HepG2 (cell line): ENCODE data around the gene CFAP70. TPM values are rescaled to one million over a fixed set of nuclear protein-coding genes. Genes with fewer than 3 reads are reported as not detected.
A peak's percentile ranks its signal among the peaks of the same experiment; 100 is the strongest.

ENCODE experiments used
- ARHGAP35 ChIP-seq: sonication (generic); formaldehyde crosslinking; IDR thresholded peaks from 2 replicates; pipeline ENCODE4 v1.9.0; 2022; ENCODE audit warnings: mild to moderate bottlenecking, inconsistent platforms, moderate library complexity, missing genetic modification reagents, borderline replicate concordance
- FOXK2 ChIP-seq: fragments of 450-650 bp; IDR thresholded peaks from 2 replicates; pipeline ENCODE4 v1.6.1; 2016
- GABPB1 ChIP-seq: IDR thresholded peaks from 2 replicates; pipeline ENCODE4 v1.6.1; 2016; ENCODE audit warnings: mild to moderate bottlenecking, missing genetic modification reagents, moderate library complexity, missing compliant biosample characterization
- HIVEP1 ChIP-seq: sonication (generic); formaldehyde crosslinking; IDR thresholded peaks from 2 replicates; pipeline ENCODE4 v1.4.0; 2020; ENCODE audit warnings: mild to moderate bottlenecking, missing genetic modification reagents
- KAT7 ChIP-seq: IDR thresholded peaks from 2 replicates; pipeline ENCODE4 v1.6.1; 2018; ENCODE audit warnings: borderline replicate concordance, missing compliant biosample characterization
- KIAA2018 ChIP-seq: sonication (generic); formaldehyde crosslinking; IDR thresholded peaks from 2 replicates; pipeline ENCODE4 v1.5.0; 2020; ENCODE audit warnings: mild to moderate bottlenecking, missing genetic modification reagents, borderline replicate concordance
- PITX1 ChIP-seq: sonication (generic); formaldehyde crosslinking; IDR thresholded peaks from 2 replicates; pipeline ENCODE4 v1.5.1; 2020; ENCODE audit warnings: mild to moderate bottlenecking, missing genetic modification reagents
- SMAD1 ChIP-seq: sonication (generic); formaldehyde crosslinking; IDR thresholded peaks from 2 replicates; pipeline ENCODE4 v1.4.0; 2020; ENCODE audit warnings: missing genetic modification reagents, low read depth, mild to moderate bottlenecking, borderline replicate concordance
- SUZ12 ChIP-seq: fragments of 150-350 bp; IDR thresholded peaks from 2 replicates; pipeline ENCODE4 v1.6.1; 2014; ENCODE audit warnings: low read depth, low read length
- U2AF2 ChIP-seq: fragments of 200-400 bp; formaldehyde crosslinking; IDR thresholded peaks from 2 replicates; pipeline ENCODE4 v1.6.1; 2017; ENCODE audit warnings: low read depth, mild to moderate bottlenecking, low read length
- ZBTB10 ChIP-seq: sonication (generic); formaldehyde crosslinking; IDR thresholded peaks from 2 replicates; pipeline ENCODE4 v1.4.0; 2020; ENCODE audit warnings: missing genetic modification reagents, borderline replicate concordance
- ZKSCAN8 ChIP-seq: IDR thresholded peaks from 2 replicates; pipeline ENCODE4 v1.6.1; 2016; ENCODE audit warnings: borderline replicate concordance, missing genetic modification reagents, missing compliant biosample characterization
- ZNF550 ChIP-seq: sonication (generic); formaldehyde crosslinking; IDR thresholded peaks from 2 replicates; pipeline ENCODE4 v1.4.0; 2020; ENCODE audit warnings: mild to moderate bottlenecking, missing genetic modification reagents, borderline replicate concordance
- polyA plus RNA-seq, 8 experiments: library from polyadenylated mRNA; depleted of rRNA in 3 of 8; stranded (reverse) in 7 of 8; unstranded in 1 of 8; fragments of >200 nt; fragmentation: Illumina TruSeq in 4 of 8; extraction: Trizol in 4 of 8; gene quantifications; 2 replicates each; pipeline versions ENCODE4 v1.2.1 to v1.2.3, GENCODE V29; 2011 to 2016; ENCODE audit warnings: low read depth in 4 of 8, missing spikeins in 1 of 8, mixed read lengths in 1 of 8; ENCODE audit not compliant: insufficient read depth in 1 of 8
- total RNA-seq, 5 experiments: library from RNA; depleted of rRNA; stranded (reverse); fragments of >200 nt; fragmentation: Illumina TruSeq; extraction: Trizol; gene quantifications; 2 replicates each; pipeline ENCODE4 v1.2.3, GENCODE V29; 2016; ENCODE audit warnings: low read depth in 1 of 5
- TF ChIP-seq, protein P1 (sequence below): sonication (generic); formaldehyde crosslinking; IDR thresholded peaks from 2 replicates; pipeline ENCODE4; 2020; ENCODE audit warnings: missing genetic modification reagents, mild to moderate bottlenecking, borderline replicate concordance

CFAP70 gene
- total and polyA plus RNA-seq, 2 of the 13 experiments (the other 11 are each of a cell fraction or from before 2014, with no cell fraction given): 0.27 to 0.38 TPM

- TF ChIP-seq GABPB1 (CRISPR knock-in tag) (peak; percentile 96), FOXK2 (peak; percentile 27; the same call in 1 of the 2 replicates), U2AF2 (no peak), KIAA2018 (CRISPR knock-in tag) (no peak), PITX1 (CRISPR knock-in tag) (peak; percentile 28; the same call in 1 of the 2 replicates), SUZ12 (peak; percentile 45), KAT7 (CRISPR knock-in tag) (peak; percentile 78), ZNF550 (CRISPR knock-in tag) (0 out of 2 replicates have a peak, but pooled peaks have one; percentile 22), ZKSCAN8 (CRISPR knock-in tag) (no peak), ZBTB10 (CRISPR knock-in tag) (peak; percentile 42; the same call in 1 of the 2 replicates), HIVEP1 (CRISPR knock-in tag) (peak; percentile 88), SMAD1 (CRISPR knock-in tag) (peak; percentile 81; the same call in 1 of the 2 replicates), ARHGAP35 (CRISPR knock-in tag) (peak; percentile 42; the same call in 1 of the 2 replicates)
- TF ChIP-seq, protein P1, sequence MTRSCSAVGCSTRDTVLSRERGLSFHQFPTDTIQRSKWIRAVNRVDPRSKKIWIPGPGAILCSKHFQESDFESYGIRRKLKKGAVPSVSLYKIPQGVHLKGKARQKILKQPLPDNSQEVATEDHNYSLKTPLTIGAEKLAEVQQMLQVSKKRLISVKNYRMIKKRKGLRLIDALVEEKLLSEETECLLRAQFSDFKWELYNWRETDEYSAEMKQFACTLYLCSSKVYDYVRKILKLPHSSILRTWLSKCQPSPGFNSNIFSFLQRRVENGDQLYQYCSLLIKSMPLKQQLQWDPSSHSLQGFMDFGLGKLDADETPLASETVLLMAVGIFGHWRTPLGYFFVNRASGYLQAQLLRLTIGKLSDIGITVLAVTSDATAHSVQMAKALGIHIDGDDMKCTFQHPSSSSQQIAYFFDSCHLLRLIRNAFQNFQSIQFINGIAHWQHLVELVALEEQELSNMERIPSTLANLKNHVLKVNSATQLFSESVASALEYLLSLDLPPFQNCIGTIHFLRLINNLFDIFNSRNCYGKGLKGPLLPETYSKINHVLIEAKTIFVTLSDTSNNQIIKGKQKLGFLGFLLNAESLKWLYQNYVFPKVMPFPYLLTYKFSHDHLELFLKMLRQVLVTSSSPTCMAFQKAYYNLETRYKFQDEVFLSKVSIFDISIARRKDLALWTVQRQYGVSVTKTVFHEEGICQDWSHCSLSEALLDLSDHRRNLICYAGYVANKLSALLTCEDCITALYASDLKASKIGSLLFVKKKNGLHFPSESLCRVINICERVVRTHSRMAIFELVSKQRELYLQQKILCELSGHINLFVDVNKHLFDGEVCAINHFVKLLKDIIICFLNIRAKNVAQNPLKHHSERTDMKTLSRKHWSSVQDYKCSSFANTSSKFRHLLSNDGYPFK (CRISPR knock-in tag): peak; percentile 93; the same call in 1 of the 2 replicates
Observed at GRCh38 chr10:73252445-73253224, 106.0 kb downstream of the CFAP70 start, which contains the start of gene MRPS16 (continued).
